Transverse colon (tissue), 4 donors: ENCODE results near the gene ITGA1.

ENCODE experiments used
- CTCF ChIP-seq, 5 experiments: fragments of 200-600 bp in 3 of 5; fragments of 450-650 bp in 2 of 5; sonication (generic) in 3 of 5; IDR thresholded peaks; 1 replicate in 2 of 5; 2 replicates in 3 of 5; pipeline ENCODE4 v1.5.1; 2016 to 2017; ENCODE audit warnings: antibody characterized with exemption in 5 of 5, inconsistent platforms in 3 of 5, mild to moderate bottlenecking in 2 of 5, moderate library complexity in 1 of 5
- EP300 ChIP-seq: sonication (generic); formaldehyde crosslinking; IDR thresholded peaks from one replicate; pipeline ENCODE4 v1.6.1; 2017; ENCODE audit warnings: antibody characterized with exemption, low read depth
- POLR2A ChIP-seq: fragments of 450-650 bp; IDR thresholded peaks from one replicate; pipeline ENCODE4 v1.6.1; 2016; ENCODE audit warnings: antibody characterized with exemption, mild to moderate bottlenecking, moderate library complexity
- POLR2AphosphoS5 ChIP-seq, 3 donors: sonication (generic); formaldehyde crosslinking; IDR thresholded peaks; one replicate each; pipeline ENCODE4 v1.6.1; 2016; ENCODE audit warnings: antibody characterized with exemption in 3 of 3

DNA sequence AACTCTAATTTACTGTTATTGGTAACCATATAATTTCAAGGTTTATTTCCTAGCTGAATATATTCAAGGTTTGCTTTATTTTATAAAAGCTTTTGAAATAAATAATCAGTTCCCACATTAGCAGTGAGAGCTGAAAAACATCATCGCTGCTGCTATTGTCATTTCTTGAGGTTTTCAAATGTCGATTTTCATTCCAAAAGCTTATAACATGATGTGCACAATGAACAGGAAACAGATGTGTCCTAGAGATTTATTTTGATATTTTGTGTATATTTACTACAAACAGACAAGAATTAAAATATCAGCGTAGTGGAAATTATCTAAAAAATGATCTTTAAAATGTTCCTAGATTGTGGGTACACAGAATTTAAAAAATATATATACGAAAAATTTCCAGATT, 10.5 kb upstream of the ITGA1 start:
- no peak for TF ChIP-seq CTCF (IDR thresholded peaks at IDR 0.05)
- TF ChIP-seq POLR2A, result no peak
- no peak for TF ChIP-seq EP300
- TF ChIP-seq POLR2AphosphoS5 (IDR thresholded peaks at IDR 0.05), result no peak
